ENCODE results near the gene PEMT. TPM values are rescaled to one million over a fixed set of nuclear protein-coding genes. Genes with fewer than 3 reads are reported as not detected.

PEMT gene
- total and polyA plus RNA-seq, 2 of the 8 experiments (the other 6 are each of a cell fraction or from before 2014, with no cell fraction given) = 42.0 to 118 TPM

GRCh38 chr17:17496189-17497064 is 95.1 kb downstream of the PEMT start, which contains the start of gene RASD1:
Gene RASD1 (minus strand): TSS chr17:17496395. CDS start chr17:17496181, 214 bp downstream.
- Histone ChIP-seq H4K8ac (ENCODE audit: extremely low read depth, insufficient read depth, low read length) (peak within 1 kb of the TSS; percentile 90), H4K91ac (replicated peaks; ENCODE audit: insufficient read length, low read length) (peak within 1 kb of the TSS; percentile 71), H3K4me1 (replicated peaks in 1 of 4; ENCODE audit: control insufficient read depth in 3 of 4, insufficient read depth in 4 of 4, low read length in 3 of 4) (peaks cover 5 to 29% (median 22%) of the 10 kb centered on the region in 4 experiments), H3K56ac (replicated peaks; ENCODE audit: insufficient read length, low read depth, low read length) (peak within 1 kb of the TSS; percentile 34), H2AFZ (ENCODE audit: low read length) (peak within 1 kb of the TSS; percentile 48; the same call in 1 of the 2 replicates), H3K36me3 (ENCODE audit: control insufficient read depth in 2 of 4, insufficient read depth in 4 of 4, low read length in 3 of 4) (peaks cover 3 to 9% (median 5%) of the 10 kb centered on the region in 4 experiments; a peak in 6 of 8 replicates), H3K27ac (ENCODE audit: low read depth, low read length) (no peak within 1 kb of the TSS), H4K5ac (ENCODE audit: insufficient read length, low read depth, low read length) (peak within 1 kb of the TSS; percentile 19), H4K20me1 (replicated peaks in 1 of 2; ENCODE audit: control insufficient read depth in 1 of 2, insufficient read depth in 2 of 2, low read length in 2 of 2) (peaks cover 14 to 15% of the 10 kb centered on the region in 2 experiments), H3K9me3 (ENCODE audit: insufficient read depth in 2 of 2, low read depth in 1 of 2, low read length in 1 of 2) (no peaks in the 10 kb centered on the region), H3K14ac (ENCODE audit: insufficient read length) (peak within 1 kb of the TSS; percentile 58), H2AK5ac (ENCODE audit: low read depth, low read length) (peak within 1 kb of the TSS; percentile 78; the same call in 1 of the 2 replicates), H3K79me2 (ENCODE audit: control insufficient read depth in 1 of 2, insufficient read depth in 2 of 2, low read length in 2 of 2) (no peaks in the 10 kb centered on the region), H3K18ac (ENCODE audit: extremely low read depth, low read length) (peak within 1 kb of the TSS; percentile 88), H3K79me1 (ENCODE audit: low read depth, low read length) (peaks cover 2% of the 10 kb centered on the region), H2BK12ac (ENCODE audit: low read depth, low read length) (peak within 1 kb of the TSS; percentile 87; the same call in 1 of the 2 replicates), H3K4ac (replicated peaks; ENCODE audit: insufficient read length, low read depth, low read length) (peak within 1 kb of the TSS; percentile 100), H3K4me2 (ENCODE audit: insufficient read depth in 1 of 2, low read depth in 2 of 2, low read length in 2 of 2) (peak within 1 kb of the TSS; percentile 89 to 99), H2BK5ac (ENCODE audit: low read depth, low read length) (no peak within 1 kb of the TSS; the same call in 1 of the 2 replicates), H2BK20ac (ENCODE audit: low read length) (0 out of 2 replicates have a peak within 1 kb of the TSS, but pooled peaks have one; percentile 32), H3K27me3 (replicated peaks in 1 of 4; ENCODE audit: control insufficient read depth in 3 of 4, extremely low read depth in 1 of 4, insufficient read depth in 3 of 4, low read length in 3 of 4) (peaks cover 14 to 26% (median 22%) of the 10 kb centered on the region in 4 experiments; a peak in 6 of 7 replicates), H3K23ac (ENCODE audit: insufficient read length) (peak within 1 kb of the TSS; percentile 2), H3K4me3 (ENCODE audit: extremely low read depth in 1 of 4, insufficient read depth in 2 of 4, low read depth in 3 of 4, low read length in 4 of 4) (peak within 1 kb of the TSS; percentile 43 to 70 (median 59)), H3K9ac (replicated peaks in 1 of 4; ENCODE audit: extremely low read depth in 1 of 4, low read depth in 3 of 4, low read length in 3 of 4) (peak within 1 kb of the TSS; percentile 13 to 66 (median 42)), H3K23me2 (ENCODE audit: low read depth, low read length) (peaks cover 23% of the 10 kb centered on the region; the same call in 1 of the 2 replicates), H2BK120ac (replicated peaks; ENCODE audit: low read depth, low read length) (peak within 1 kb of the TSS; percentile 65), H2BK15ac (ENCODE audit: low read length) (0 out of 2 replicates have a peak within 1 kb of the TSS, but pooled peaks have one; percentile 95)
- DNase-seq (ENCODE audit: low read depth in 1 of 2, low spot score in 2 of 2) (peak in 1 of 2 experiments; percentile 93), FAIRE-seq (no peak)
- ChIA-PET CTCF (ENCODE audit: partially characterized antibody) (interaction anchor here (0.5 to 6.4 kb wide), 47 partner anchors 9 to 497 kb away, joined by 3 to 81 read pairs (median 4); partner anchors contain the start of gene PEMT), POLR2A (ENCODE audit: partially characterized antibody) (interaction anchor here (0.7 to 4.7 kb wide), 37 partner anchors 8 to 289 kb away, joined by 3 to 26 read pairs (median 4); partner anchors contain the start of genes MED9 and PEMT)
- WGBS, 2 experiments (ENCODE audit: extremely low coverage in 1 of 2, insufficient coverage in 1 of 2, insufficient read length in 1 of 2, insufficient replicate concordance in 2 of 2, low coverage in 1 of 2, low lambda C conversion rate in 2 of 2, missing lambda C conversion rate in 1 of 2) = 1% methylated on average over 46 of the region's 93 CpGs; no CpG with 5 or more reads in 1 of the 2 experiments
- TF ChIP-seq BACH1 (IDR thresholded peaks at IDR 0.05; ENCODE audit: low read length) = no peak
- TF ChIP-seq, protein P1, sequence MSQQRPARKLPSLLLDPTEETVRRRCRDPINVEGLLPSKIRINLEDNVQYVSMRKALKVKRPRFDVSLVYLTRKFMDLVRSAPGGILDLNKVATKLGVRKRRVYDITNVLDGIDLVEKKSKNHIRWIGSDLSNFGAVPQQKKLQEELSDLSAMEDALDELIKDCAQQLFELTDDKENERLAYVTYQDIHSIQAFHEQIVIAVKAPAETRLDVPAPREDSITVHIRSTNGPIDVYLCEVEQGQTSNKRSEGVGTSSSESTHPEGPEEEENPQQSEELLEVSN (IDR thresholded peaks at IDR 0.05) = no peak; the same call in 1 of the 2 replicates
- TF ChIP-seq CBX8 (IDR thresholded peaks at IDR 0.05; ENCODE audit: borderline replicate concordance, low read depth, low read length) = no peak
- TF ChIP-seq SP2 (IDR thresholded peaks at IDR 0.05; ENCODE audit: low read length) = no peak
- TF ChIP-seq POLR2A (IDR thresholded peaks at IDR 0.05; ENCODE audit: control extremely low read depth in 1 of 2, low read depth in 2 of 2, low read length in 2 of 2) = peak in 1 of 2 experiments; percentile 98; a peak in 2 of 3 replicates
- no peak for TF ChIP-seq RFX5 (IDR thresholded peaks at IDR 0.05; ENCODE audit: borderline replicate concordance, low read depth, low read length)
- TF ChIP-seq, protein P2, sequence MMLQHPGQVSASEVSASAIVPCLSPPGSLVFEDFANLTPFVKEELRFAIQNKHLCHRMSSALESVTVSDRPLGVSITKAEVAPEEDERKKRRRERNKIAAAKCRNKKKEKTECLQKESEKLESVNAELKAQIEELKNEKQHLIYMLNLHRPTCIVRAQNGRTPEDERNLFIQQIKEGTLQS (IDR thresholded peaks at IDR 0.05; ENCODE audit: insufficient read depth, low read depth, low read length) = no peak
- TF ChIP-seq SRF (IDR thresholded peaks at IDR 0.05; ENCODE audit: low read depth, low read length) = no peak
- no peak for TF ChIP-seq JUN (IDR thresholded peaks at IDR 0.05; ENCODE audit: low read depth, low read length)

All from H1 (cell line).